GM12878 (cell line): Measurements from ENCODE around the gene METTL5.

Experiments
- POLR2A ChIP-seq: IDR thresholded peaks from 2 replicates; pipeline ENCODE4 v1.6.1; 2011; ENCODE audit warnings: low read depth, mild to moderate bottlenecking, low read length
- POLR2AphosphoS5 ChIP-seq: IDR thresholded peaks from 2 replicates; pipeline ENCODE4 v1.6.1; 2011; ENCODE audit warnings: mild to moderate bottlenecking, low read length, inconsistent platforms
- RAD21 ChIP-seq: IDR thresholded peaks from 2 replicates; pipeline ENCODE4 v1.6.1; 2011; ENCODE audit warnings: mild to moderate bottlenecking, low read depth, low read length, moderate library complexity; ENCODE audit not compliant: insufficient read depth
- REST ChIP-seq: IDR thresholded peaks from 2 replicates; pipeline ENCODE4 v1.6.1; 2012; ENCODE audit warnings: mild to moderate bottlenecking, low read depth, low read length
- RFX5 ChIP-seq: IDR thresholded peaks from 2 replicates; pipeline ENCODE4 v1.6.1; 2011; ENCODE audit warnings: low read depth, low read length, improper control_type of control experiment
- STAT3 ChIP-seq: IDR thresholded peaks from 2 replicates; pipeline ENCODE4 v1.6.1; 2011; ENCODE audit warnings: low read depth, low read length, improper control_type of control experiment
- TF ChIP-seq, protein P1 (sequence below), 3 experiments: IDR thresholded peaks in 2 of 3; conservative IDR thresholded peaks in 1 of 3; 2 replicates each; pipeline ENCODE4 v1.5.1; 2011; ENCODE audit warnings: low read depth in 3 of 3, low read length in 3 of 3, mild to moderate bottlenecking in 3 of 3, control low read depth in 2 of 3, moderate library complexity in 2 of 3, inconsistent platforms in 1 of 3, mixed read lengths in 1 of 3; ENCODE audit not compliant: control insufficient read depth in 2 of 3, insufficient read depth in 1 of 3; ENCODE audit errors: extremely low read depth in 1 of 3
- TF ChIP-seq, protein P2 (sequence below): IDR thresholded peaks from 2 replicates; pipeline ENCODE4 v1.6.1; 2011; ENCODE audit warnings: borderline replicate concordance, low read depth, mild to moderate bottlenecking, moderate library complexity, mixed read lengths, low read length; ENCODE audit not compliant: insufficient read depth; ENCODE audit errors: extremely low read length

GRCh38 chr2:169834401-169834800 lies 9.7 kb upstream of the METTL5 start:
- TF ChIP-seq REST (no peak), POLR2AphosphoS5 (no peak), RAD21 (no peak), POLR2A (no peak), RFX5 (no peak), STAT3 (no peak)
- TF ChIP-seq, protein P1, sequence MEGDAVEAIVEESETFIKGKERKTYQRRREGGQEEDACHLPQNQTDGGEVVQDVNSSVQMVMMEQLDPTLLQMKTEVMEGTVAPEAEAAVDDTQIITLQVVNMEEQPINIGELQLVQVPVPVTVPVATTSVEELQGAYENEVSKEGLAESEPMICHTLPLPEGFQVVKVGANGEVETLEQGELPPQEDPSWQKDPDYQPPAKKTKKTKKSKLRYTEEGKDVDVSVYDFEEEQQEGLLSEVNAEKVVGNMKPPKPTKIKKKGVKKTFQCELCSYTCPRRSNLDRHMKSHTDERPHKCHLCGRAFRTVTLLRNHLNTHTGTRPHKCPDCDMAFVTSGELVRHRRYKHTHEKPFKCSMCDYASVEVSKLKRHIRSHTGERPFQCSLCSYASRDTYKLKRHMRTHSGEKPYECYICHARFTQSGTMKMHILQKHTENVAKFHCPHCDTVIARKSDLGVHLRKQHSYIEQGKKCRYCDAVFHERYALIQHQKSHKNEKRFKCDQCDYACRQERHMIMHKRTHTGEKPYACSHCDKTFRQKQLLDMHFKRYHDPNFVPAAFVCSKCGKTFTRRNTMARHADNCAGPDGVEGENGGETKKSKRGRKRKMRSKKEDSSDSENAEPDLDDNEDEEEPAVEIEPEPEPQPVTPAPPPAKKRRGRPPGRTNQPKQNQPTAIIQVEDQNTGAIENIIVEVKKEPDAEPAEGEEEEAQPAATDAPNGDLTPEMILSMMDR (IDR thresholded peaks at IDR 0.05 in 2 of 3, conservative IDR thresholded peaks at IDR 0.05 in 1 of 3; ENCODE audit: control insufficient read depth in 2 of 3, extremely low read depth in 1 of 3, insufficient read depth in 1 of 3, low read depth in 3 of 3, low read length in 3 of 3) = no peak
- TF ChIP-seq, protein P2, sequence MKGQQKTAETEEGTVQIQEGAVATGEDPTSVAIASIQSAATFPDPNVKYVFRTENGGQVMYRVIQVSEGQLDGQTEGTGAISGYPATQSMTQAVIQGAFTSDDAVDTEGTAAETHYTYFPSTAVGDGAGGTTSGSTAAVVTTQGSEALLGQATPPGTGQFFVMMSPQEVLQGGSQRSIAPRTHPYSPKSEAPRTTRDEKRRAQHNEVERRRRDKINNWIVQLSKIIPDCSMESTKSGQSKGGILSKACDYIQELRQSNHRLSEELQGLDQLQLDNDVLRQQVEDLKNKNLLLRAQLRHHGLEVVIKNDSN = no peak
